Epithelial cell of proximal tubule (primary cell): Measurements from ENCODE around the gene MATN4. TPM values are rescaled to one million over a fixed set of nuclear protein-coding genes. Genes with fewer than 3 reads are reported as not detected.

ENCODE experiments used
- DNase-seq: peaks from one replicate; pipeline ENCODE4 v3.0.0-alpha.2; 2011; ENCODE audit warnings: low read depth
- H3K4me3 ChIP-seq: 2 replicates; pipeline ENCODE4 v1.5.1; 2011; ENCODE audit warnings: low read depth, mild to moderate bottlenecking, low read length
- CTCF ChIP-seq: conservative IDR thresholded peaks from 2 replicates; pipeline ENCODE4 v1.5.1; 2012; ENCODE audit warnings: low read depth, mild to moderate bottlenecking, low read length
- total RNA-seq: library from RNA; depleted of rRNA; stranded (reverse); fragments of >200 nt; gene quantifications from 2 replicates; pipeline ENCODE4 v1.2.3, GENCODE V29; 2015

Gene MATN4
- total RNA-seq, 1 donor from 2014 or later = not detected

DNA sequence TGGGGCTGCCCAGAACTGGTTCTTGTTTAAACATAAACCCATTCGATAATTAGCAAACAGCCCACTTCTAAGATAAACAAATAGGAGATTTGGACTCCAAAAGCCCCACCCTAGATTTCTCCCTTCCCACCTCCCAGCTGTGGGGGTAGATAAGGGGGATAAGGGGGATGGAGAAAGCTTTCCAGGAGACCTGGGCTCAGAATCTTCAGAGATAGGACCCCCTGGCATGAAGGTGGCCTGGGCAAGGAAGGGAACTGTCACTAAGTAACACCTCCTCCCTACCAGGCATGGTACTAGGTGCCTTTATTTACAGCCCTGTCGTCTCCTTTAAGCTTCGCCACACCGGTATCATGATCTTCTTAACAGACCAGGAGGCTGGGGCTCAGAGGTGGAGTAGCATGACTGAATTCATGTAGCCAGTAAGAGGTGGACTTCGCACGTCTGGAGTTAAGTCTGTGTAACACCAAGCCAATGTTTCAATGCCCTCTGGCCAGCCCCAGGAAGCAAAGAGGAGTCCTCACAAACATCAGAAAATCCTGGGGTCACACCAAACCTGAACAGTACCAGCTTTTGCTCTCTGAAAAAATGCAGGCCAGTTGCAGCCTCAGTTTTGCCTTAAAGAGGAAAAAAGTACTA is 35.6 kb upstream of the MATN4 start:
- DNase-seq = no peak
- peak overlapping the region; percentile 97 for H3K4me3 ChIP-seq
- no peak for TF ChIP-seq CTCF

GRCh38 chr20:45342855-45343531 is 34.9 kb upstream of the MATN4 start:
- H3K4me3 ChIP-seq = peak overlapping the region; percentile 97
- no peak for DNase-seq
- no peak for TF ChIP-seq CTCF

- DNase-seq = no peak
- no peak for TF ChIP-seq CTCF
- H3K4me3 ChIP-seq = peak overlapping the region; percentile 97
These were observed 34.1 kb upstream of the MATN4 start for GRCh38 chr20:45341939-45342854.

GRCh38 chr20:45341579-45341938 is 33.5 kb upstream of the MATN4 start:
- H3K4me3 ChIP-seq = peak overlapping the region; percentile 97
- no peak for DNase-seq
- TF ChIP-seq CTCF = no peak

GRCh38 chr20:45340951-45341350 is 32.9 kb upstream of the MATN4 start:
- no peak for DNase-seq
- TF ChIP-seq CTCF = no peak

GRCh38 chr20:45340236-45340847 is 32.2 kb upstream of the MATN4 start:
- H3K4me3 ChIP-seq = no peak overlapping the region
- DNase-seq = no peak
- TF ChIP-seq CTCF = no peak

More at GRCh38 chr20:45340951-45341350, 32.9 kb upstream of the MATN4 start:
- H3K4me3 ChIP-seq = no peak overlapping the region
